ENCODE data around the gene PRG2.

- TF ChIP-seq, protein P1, sequence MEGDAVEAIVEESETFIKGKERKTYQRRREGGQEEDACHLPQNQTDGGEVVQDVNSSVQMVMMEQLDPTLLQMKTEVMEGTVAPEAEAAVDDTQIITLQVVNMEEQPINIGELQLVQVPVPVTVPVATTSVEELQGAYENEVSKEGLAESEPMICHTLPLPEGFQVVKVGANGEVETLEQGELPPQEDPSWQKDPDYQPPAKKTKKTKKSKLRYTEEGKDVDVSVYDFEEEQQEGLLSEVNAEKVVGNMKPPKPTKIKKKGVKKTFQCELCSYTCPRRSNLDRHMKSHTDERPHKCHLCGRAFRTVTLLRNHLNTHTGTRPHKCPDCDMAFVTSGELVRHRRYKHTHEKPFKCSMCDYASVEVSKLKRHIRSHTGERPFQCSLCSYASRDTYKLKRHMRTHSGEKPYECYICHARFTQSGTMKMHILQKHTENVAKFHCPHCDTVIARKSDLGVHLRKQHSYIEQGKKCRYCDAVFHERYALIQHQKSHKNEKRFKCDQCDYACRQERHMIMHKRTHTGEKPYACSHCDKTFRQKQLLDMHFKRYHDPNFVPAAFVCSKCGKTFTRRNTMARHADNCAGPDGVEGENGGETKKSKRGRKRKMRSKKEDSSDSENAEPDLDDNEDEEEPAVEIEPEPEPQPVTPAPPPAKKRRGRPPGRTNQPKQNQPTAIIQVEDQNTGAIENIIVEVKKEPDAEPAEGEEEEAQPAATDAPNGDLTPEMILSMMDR (conservative IDR thresholded peaks at IDR 0.05 in 1 of 2, IDR thresholded peaks at IDR 0.05 in 1 of 2; ENCODE audit: extremely low read depth in 1 of 2, insufficient read depth in 1 of 2, low read depth in 1 of 2, low read length in 2 of 2) = no peak
- no peak for TF ChIP-seq EZH2 (IDR thresholded peaks at IDR 0.05; ENCODE audit: borderline replicate concordance, low read length)
These were observed 14.9 kb upstream of the PRG2 start for GRCh38 chr11:57405271-57405860.

Data from mammary epithelial cell (primary cell).